SK-N-SH (cell line): ENCODE data around the gene HVCN1. TPM values are rescaled to one million over a fixed set of nuclear protein-coding genes. Genes with fewer than 3 reads are reported as not detected.

ENCODE experiments used
- CTCF ChIA-PET: fragments of 300-600, 350-600 bp; formaldehyde crosslinking; extraction: SDS; loops from one replicate; lab custom pipeline; 2021; lab: Yijun Ruan, JAX
- POLR2A ChIA-PET: fragments of 350-600 bp; sonication (Branson Sonifier 250); formaldehyde crosslinking; extraction: SDS; loops from one replicate; lab custom pipeline; 2020; ENCODE audit warnings: antibody characterized with exemption, inconsistent platforms; lab: Yijun Ruan, JAX
- DNase-seq: peaks from one replicate; pipeline ENCODE4 v3.0.0; 2012
- H2AFZ ChIP-seq: fragments of 200-600 bp; sonication (generic); 2 replicates; pipeline ENCODE4 v1.8.1; 2016; ENCODE audit warnings: antibody characterized with exemption, mild to moderate bottlenecking, low read depth
- H3F3A ChIP-seq: fragments of 200-600 bp; sonication (generic); replicated peaks from 2 replicates; pipeline ENCODE3; 2016; ENCODE audit warnings: antibody characterized with exemption, mild to moderate bottlenecking; ENCODE audit not compliant: insufficient read depth
- H3K27ac ChIP-seq, 2 experiments: fragments of 200-500 bp in 1 of 2; fragments of 200-600 bp in 1 of 2; sonication (Bioruptor generic) in 1 of 2; sonication (generic), shearing (Covaris generic) in 1 of 2; 2 replicates each; pipeline versions ENCODE4 v1.5.1 to v1.6.1; 2014 to 2016; ENCODE audit warnings: low read depth in 2 of 2, inconsistent platforms in 1 of 2, low read length in 1 of 2, mild to moderate bottlenecking in 1 of 2, mixed read lengths in 1 of 2
- H3K27me3 ChIP-seq: fragments of 200-600 bp; sonication (generic), shearing (Covaris generic); 2 replicates; pipeline ENCODE4 v1.6.1; 2016; ENCODE audit warnings: mixed run types; ENCODE audit not compliant: insufficient read depth
- H3K36me3 ChIP-seq, 2 experiments: fragments of 200-500 bp in 1 of 2; fragments of 200-600 bp in 1 of 2; sonication (Bioruptor generic) in 1 of 2; sonication (generic) in 1 of 2; replicated peaks in 1 of 2; 2 replicates each; pipeline versions ENCODE3 to v1.5.1; 2014 to 2016; ENCODE audit warnings: low read length in 1 of 2, mild to moderate bottlenecking in 1 of 2; ENCODE audit not compliant: insufficient read depth in 2 of 2, control insufficient read depth in 1 of 2
- H3K4me1 ChIP-seq, 2 experiments: fragments of 200-500 bp in 1 of 2; fragments of 200-600 bp in 1 of 2; sonication (Bioruptor generic) in 1 of 2; sonication (generic), shearing (Covaris generic) in 1 of 2; 2 replicates each; pipeline versions ENCODE4 v1.5.1 to v1.6.1; 2014 to 2016; ENCODE audit warnings: low read depth in 1 of 2, low read length in 1 of 2, mixed run types in 1 of 2; ENCODE audit not compliant: insufficient read depth in 2 of 2, control insufficient read depth in 1 of 2
- H3K4me2 ChIP-seq: fragments of 200-600 bp; sonication (generic), shearing (Covaris generic); 2 replicates; pipeline ENCODE4 v1.6.1; 2017; ENCODE audit warnings: mixed run types
- H3K4me3 ChIP-seq, 2 experiments: fragments of 200-500 bp in 1 of 2; fragments of 200-600 bp in 1 of 2; sonication (Bioruptor generic) in 1 of 2; sonication (generic), shearing (Covaris generic) in 1 of 2; 2 replicates each; pipeline versions ENCODE4 v1.5.1 to v1.8.1; 2014 to 2016; ENCODE audit warnings: low read depth in 2 of 2, inconsistent platforms in 1 of 2, low read length in 1 of 2, mild to moderate bottlenecking in 1 of 2, mixed read lengths in 1 of 2, moderate library complexity in 1 of 2
- H3K79me2 ChIP-seq: fragments of 200-600 bp; sonication (generic); 2 replicates; pipeline ENCODE4 v1.8.1; 2017; ENCODE audit warnings: mild to moderate bottlenecking; ENCODE audit not compliant: insufficient read depth
- H3K9ac ChIP-seq: fragments of 200-600 bp; sonication (generic); 2 replicates; pipeline ENCODE4 v1.6.1; 2017; ENCODE audit warnings: mixed run types
- H3K9me2 ChIP-seq: fragments of 200-600 bp; sonication (generic); 2 replicates; pipeline ENCODE4 v1.6.1; 2017; ENCODE audit warnings: mixed run types
- H3K9me3 ChIP-seq: fragments of 200-600 bp; sonication (generic); 2 replicates; pipeline ENCODE4 v1.6.1; 2017; ENCODE audit warnings: mixed run types, mild to moderate bottlenecking, moderate library complexity
- H4K20me1 ChIP-seq: fragments of 200-600 bp; sonication (generic); 2 replicates; pipeline ENCODE4 v1.6.1; 2017; ENCODE audit warnings: mild to moderate bottlenecking, mixed run types; ENCODE audit not compliant: insufficient read depth
- CHD2 ChIP-seq: fragments of 150-350 bp; IDR thresholded peaks from 2 replicates; pipeline ENCODE4 v1.6.1; 2018; ENCODE audit warnings: low read length; ENCODE audit not compliant: partially characterized antibody
- EP300 ChIP-seq, 2 experiments: IDR thresholded peaks; 2 replicates each; pipeline versions ENCODE4 v1.4.0 to v1.6.1; 2012; ENCODE audit warnings: borderline replicate concordance in 1 of 2, low read depth in 1 of 2, low read length in 1 of 2
- FOSL2 ChIP-seq: IDR thresholded peaks from 2 replicates; pipeline ENCODE4 v1.4.0; 2012; ENCODE audit warnings: low read depth, mild to moderate bottlenecking, moderate library complexity, borderline replicate concordance
- FOXJ3 ChIP-seq: sonication (generic); formaldehyde crosslinking; IDR thresholded peaks from 2 replicates; pipeline ENCODE4 v1.5.1; 2020; ENCODE audit warnings: mild to moderate bottlenecking, missing genetic modification reagents
- GATA2 ChIP-seq: sonication (generic); formaldehyde crosslinking; IDR thresholded peaks from 2 replicates; pipeline ENCODE4 v1.5.0; 2020; ENCODE audit warnings: mild to moderate bottlenecking, missing genetic modification reagents
- JUND ChIP-seq: IDR thresholded peaks from 2 replicates; pipeline ENCODE4 v1.4.0; 2012
- MAX ChIP-seq: IDR thresholded peaks from 2 replicates; pipeline ENCODE4 v1.4.0; 2012; ENCODE audit warnings: low read depth
- MEF2A ChIP-seq: IDR thresholded peaks from 2 replicates; pipeline ENCODE4 v1.4.0; 2012; ENCODE audit warnings: low read depth, borderline replicate concordance
- MXI1 ChIP-seq: IDR thresholded peaks from 2 replicates; pipeline ENCODE4 v1.6.1; 2012; ENCODE audit warnings: mild to moderate bottlenecking, low read depth, low read length, improper control_type of control experiment
- PBX3 ChIP-seq: IDR thresholded peaks from 2 replicates; pipeline ENCODE4; 2012
- RFX5 ChIP-seq: IDR thresholded peaks from 2 replicates; pipeline ENCODE4 v1.6.1; 2012; ENCODE audit warnings: mild to moderate bottlenecking, improper control_type of control experiment, low read length
- RXRA ChIP-seq: IDR thresholded peaks from 2 replicates; pipeline ENCODE4 v1.4.0; 2012; ENCODE audit warnings: low read depth, mild to moderate bottlenecking, borderline replicate concordance
- SMC3 ChIP-seq: IDR thresholded peaks from 2 replicates; pipeline ENCODE4 v1.6.1; 2012; ENCODE audit warnings: low read depth, low read length, improper control_type of control experiment
- TEAD4 ChIP-seq: IDR thresholded peaks from 2 replicates; pipeline ENCODE4 v1.4.0; 2012; ENCODE audit warnings: mild to moderate bottlenecking, borderline replicate concordance; ENCODE audit not compliant: insufficient read depth
- WGBS: methylation state at CpG from one replicate; pipeline ENCODE4 v1.1.6; 2017; ENCODE audit warnings: low lambda C conversion rate; 5-methylcytosine and 5-hydroxymethylcytosine counted together
- polyA plus RNA-seq, 3 experiments: library from polyadenylated mRNA; depleted of rRNA; stranded (reverse); fragments of >200 nt; gene quantifications; 2 replicates each; pipeline ENCODE4 v1.2.3, GENCODE V29; 2012

HVCN1 gene
- polyA plus RNA-seq, 1 of the 3 experiments (the other 2 are of a cell fraction): 0.03 TPM

- no peak overlapping the region for H3K9ac ChIP-seq
- WGBS: 86% methylated on average over 7 of the region's 7 CpGs
- POLR2A ChIA-PET: no interaction called here
Measured at GRCh38 chr12:110639336-110640141, 49.4 kb downstream of the HVCN1 start.

GRCh38 chr12:110638796-110639195, 50.1 kb downstream of the HVCN1 start:
- WGBS: 99% methylated on average over 5 of the region's 5 CpGs
- POLR2A ChIA-PET: no interaction called here
- no peak for TF ChIP-seq SMC3
- CTCF ChIA-PET: no interaction called here
- Histone ChIP-seq H3K4me2 (no peak overlapping the region), H3K4me1 (peaks cover 0 to 15% of the 10 kb centered on the region in 2 experiments; a peak in 1 of 4 replicates), H3F3A (no peaks in the 10 kb centered on the region), H3K79me2 (no peaks in the 10 kb centered on the region), H3K36me3 (peaks cover 0 to 15% of the 10 kb centered on the region in 2 experiments), H3K9me3 (no peaks in the 10 kb centered on the region), H3K4me3 (no peak overlapping the region), H3K27ac (0 out of 4 replicates have a peak overlapping the region, but pooled peaks of 1 of the 2 experiments have one; percentile 63), H4K20me1 (no peaks in the 10 kb centered on the region), H3K9me2 (no peaks in the 10 kb centered on the region), H3K27me3 (no peaks in the 10 kb centered on the region), H2AFZ (no peak overlapping the region), H3K9ac (no peak overlapping the region)
- DNase-seq: no peak

More at GRCh38 chr12:110639336-110640141, 49.4 kb downstream of the HVCN1 start:
- H3K4me2 ChIP-seq: no peak overlapping the region
- no peaks in the 10 kb centered on the region for H3K9me3 ChIP-seq
- peak overlapping the region in 1 of 2 experiments; percentile 63; a peak in 2 of 4 replicates for H3K27ac ChIP-seq
- H4K20me1 ChIP-seq: no peaks in the 10 kb centered on the region
- H3K4me1 ChIP-seq: peaks cover 0 to 15% of the 10 kb centered on the region in 2 experiments; a peak in 1 of 4 replicates
- no peak for DNase-seq
- no peaks in the 10 kb centered on the region for H3F3A ChIP-seq
- H2AFZ ChIP-seq: no peak overlapping the region
- peak; percentile 46 for TF ChIP-seq JUND
- TF ChIP-seq MAX: no peak
- no peak for TF ChIP-seq SMC3
- TF ChIP-seq PBX3: peak; percentile 41
- TF ChIP-seq FOSL2: peak; percentile 49; the same call in 1 of the 2 replicates
- no peak for TF ChIP-seq FOXJ3 (CRISPR knock-in tag)
- TF ChIP-seq TEAD4: no peak
- TF ChIP-seq MEF2A: peak; percentile 66; the same call in 1 of the 2 replicates
- CTCF ChIA-PET: interaction anchor here (1.6 kb wide), 1 partner anchor 38 kb away, joined by 4 read pairs; no protein-coding TSS in a partner anchor
- H3K9me2 ChIP-seq: no peaks in the 10 kb centered on the region
- H3K27me3 ChIP-seq: no peaks in the 10 kb centered on the region
- H3K4me3 ChIP-seq: no peak overlapping the region
- no peaks in the 10 kb centered on the region for H3K79me2 ChIP-seq
- peaks cover 0 to 14% of the 10 kb centered on the region in 2 experiments for H3K36me3 ChIP-seq

GRCh38 chr12:110637869-110638441, 51.0 kb downstream of the HVCN1 start:
- no peaks in the 10 kb centered on the region for H3F3A ChIP-seq
- no peak for DNase-seq
- H3K27ac ChIP-seq: no peak overlapping the region
- no peak overlapping the region for H3K9ac ChIP-seq
- H3K4me1 ChIP-seq: peaks cover 0 to 15% of the 10 kb centered on the region in 2 experiments; a peak in 1 of 4 replicates
- ChIA-PET POLR2A (no interaction called here), CTCF (interaction anchor here (1.5 kb wide), 1 partner anchor 22 kb away, joined by 3 read pairs; no protein-coding TSS in a partner anchor)
- H4K20me1 ChIP-seq: no peaks in the 10 kb centered on the region
- peaks cover 0 to 16% of the 10 kb centered on the region in 2 experiments for H3K36me3 ChIP-seq
- H3K9me2 ChIP-seq: no peaks in the 10 kb centered on the region
- no peaks in the 10 kb centered on the region for H3K9me3 ChIP-seq
- H3K79me2 ChIP-seq: no peaks in the 10 kb centered on the region
- no peak overlapping the region for H3K4me3 ChIP-seq
- 69% methylated on average over 3 of the region's 3 CpGs for WGBS
- H3K4me2 ChIP-seq: no peak overlapping the region
- no peaks in the 10 kb centered on the region for H3K27me3 ChIP-seq
- TF ChIP-seq EP300 (IDR thresholded peaks at IDR 0.05; ENCODE audit: borderline replicate concordance in 1 of 2, low read depth in 1 of 2, low read length in 1 of 2): no peak
- no peak for TF ChIP-seq RFX5
- no peak for TF ChIP-seq FOSL2
- no peak for TF ChIP-seq GATA2 (CRISPR knock-in tag)
- no peak for TF ChIP-seq CHD2
- no peak for TF ChIP-seq RXRA
- TF ChIP-seq MXI1: no peak
- no peak overlapping the region for H2AFZ ChIP-seq
